Measurements from ENCODE around the gene FAM124A. TPM values are rescaled to one million over a fixed set of nuclear protein-coding genes. Genes with fewer than 3 reads are reported as not detected.

The FAM124A gene
- total RNA-seq, 1 experiment from 2014 or later = 0.20 TPM

- H3K4me3 ChIP-seq = no peak overlapping the region
- no peak for DNase-seq
- H3K9me3 ChIP-seq = no peaks in the 10 kb centered on the region
- H3K36me3 ChIP-seq = no peaks in the 10 kb centered on the region
- peaks cover 65% of the 10 kb centered on the region for H3K27me3 ChIP-seq
Measured at GRCh38 chr13:51208716-51209115, 13.5 kb upstream of the FAM124A start.

DNA sequence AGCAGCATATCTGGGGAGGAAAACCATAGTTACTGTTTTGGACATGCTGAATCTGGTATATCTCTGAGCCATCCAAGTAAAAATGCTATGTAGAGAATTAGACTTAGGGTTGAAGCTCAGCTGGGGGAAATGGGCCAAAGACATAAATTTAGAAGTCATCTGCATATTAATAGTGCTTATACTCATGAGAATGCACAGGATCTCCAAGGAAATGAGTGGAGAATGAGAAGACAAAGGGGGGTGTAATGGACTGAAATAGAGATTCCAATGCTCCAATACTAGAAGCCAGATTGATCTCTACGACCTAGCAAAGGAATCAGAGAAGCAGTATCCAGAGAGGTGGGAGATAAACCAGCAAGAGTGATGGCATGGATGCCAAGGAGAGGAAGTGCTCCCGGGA, 10.3 kb upstream of the FAM124A start:
- H3K36me3 ChIP-seq = no peaks in the 10 kb centered on the region
- peaks cover 51% of the 10 kb centered on the region for H3K27me3 ChIP-seq
- no peak for DNase-seq
- no peak overlapping the region for H3K4me3 ChIP-seq
- no peaks in the 10 kb centered on the region for H3K9me3 ChIP-seq

- DNase-seq = no peak
- H3K9me3 ChIP-seq = no peaks in the 10 kb centered on the region
- H3K4me3 ChIP-seq = no peak overlapping the region
- H3K36me3 ChIP-seq = no peaks in the 10 kb centered on the region
- H3K27me3 ChIP-seq = peaks cover 51% of the 10 kb centered on the region
Measured at GRCh38 chr13:51212758-51213157, 9.4 kb upstream of the FAM124A start.

GRCh38 chr13:51213173-51213728, 8.9 kb upstream of the FAM124A start:
- H3K9me3 ChIP-seq = no peaks in the 10 kb centered on the region
- no peaks in the 10 kb centered on the region for H3K36me3 ChIP-seq
- H3K27me3 ChIP-seq = peaks cover 46% of the 10 kb centered on the region
- H3K4me3 ChIP-seq = no peak overlapping the region
- DNase-seq = no peak

DNA sequence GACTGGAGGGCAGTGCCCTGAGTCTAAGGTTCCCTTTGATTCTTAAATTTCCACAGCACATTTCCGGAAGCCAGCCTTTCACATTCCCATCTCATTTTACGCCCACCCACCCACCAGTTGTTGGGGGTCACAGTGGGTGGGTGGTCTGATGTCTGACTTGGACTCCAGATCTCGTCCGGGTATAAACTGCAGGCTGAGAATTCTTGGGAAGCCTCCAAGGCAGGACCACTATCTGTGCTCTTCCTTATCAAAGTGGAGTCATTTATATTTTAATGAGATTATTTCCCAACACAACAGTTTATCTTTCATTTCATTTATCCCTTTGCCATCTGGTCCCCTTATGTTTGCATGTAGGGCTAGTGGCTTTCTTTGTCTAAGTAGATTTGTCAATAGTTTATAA, 3.6 kb upstream of the FAM124A start:
- no peak for DNase-seq
- Histone ChIP-seq H3K36me3 (no peaks in the 10 kb centered on the region), H3K4me3 (no peak overlapping the region), H3K27me3 (peaks cover 5% of the 10 kb centered on the region; the same call in 1 of the 2 replicates), H3K9me3 (no peaks in the 10 kb centered on the region)

GRCh38 chr13:51220706-51221105, 1.5 kb upstream of the FAM124A start:
- Histone ChIP-seq H3K27me3 (peaks cover 5% of the 10 kb centered on the region), H3K4me3 (no peak overlapping the region), H3K9me3 (no peaks in the 10 kb centered on the region), H3K36me3 (no peaks in the 10 kb centered on the region)
- DNase-seq = no peak

GRCh38 chr13:51221108-51221507, 1.1 kb upstream of the FAM124A start:
- Histone ChIP-seq H3K36me3 (no peaks in the 10 kb centered on the region), H3K9me3 (no peaks in the 10 kb centered on the region), H3K27me3 (peaks cover 5% of the 10 kb centered on the region), H3K4me3 (no peak overlapping the region)
- DNase-seq = no peak

GRCh38 chr13:51221674-51222036, 543 bp upstream of the FAM124A start:
- no peak for DNase-seq
- Histone ChIP-seq H3K9me3 (no peaks in the 10 kb centered on the region), H3K4me3 (peak overlapping the region; percentile 58), H3K36me3 (no peaks in the 10 kb centered on the region), H3K27me3 (peaks cover 5% of the 10 kb centered on the region)

GRCh38 chr13:51222686-51223559, 725 bp downstream of the FAM124A start:
- Histone ChIP-seq H3K36me3 (no peaks in the 10 kb centered on the region), H3K27me3 (peaks cover 8% of the 10 kb centered on the region), H3K4me3 (peak overlapping the region; percentile 44), H3K9me3 (no peaks in the 10 kb centered on the region)
- DNase-seq = no peak

GRCh38 chr13:51223560-51224270, 1.5 kb downstream of the FAM124A start:
- DNase-seq = no peak
- peaks cover 8% of the 10 kb centered on the region for H3K27me3 ChIP-seq
- H3K36me3 ChIP-seq = no peaks in the 10 kb centered on the region
- no peaks in the 10 kb centered on the region for H3K9me3 ChIP-seq
- H3K4me3 ChIP-seq = no peak overlapping the region

DNA sequence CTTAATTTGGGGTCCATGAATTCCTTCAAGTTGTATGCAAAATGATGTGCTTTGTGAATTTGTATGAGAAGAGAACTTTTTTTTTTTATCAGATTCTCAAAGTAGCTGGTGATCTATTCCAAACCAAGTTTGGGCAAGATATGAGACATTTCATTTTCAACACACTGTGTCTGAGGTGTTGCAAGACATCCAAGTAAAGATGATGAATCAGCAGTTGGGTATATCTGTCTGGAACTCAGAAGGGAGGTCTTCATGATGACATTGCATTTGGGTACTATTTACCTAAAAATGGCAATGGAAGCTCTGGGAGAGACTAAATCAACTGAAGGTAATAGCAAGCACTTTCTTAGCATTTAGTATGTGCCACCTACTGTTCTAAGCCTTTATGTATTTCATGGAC, 2.8 kb downstream of the FAM124A start:
- H3K27me3 ChIP-seq = peaks cover 8% of the 10 kb centered on the region
- no peak overlapping the region for H3K4me3 ChIP-seq
- H3K9me3 ChIP-seq = no peaks in the 10 kb centered on the region
- no peak for DNase-seq
- H3K36me3 ChIP-seq = no peaks in the 10 kb centered on the region

GRCh38 chr13:51227404-51227803, 5.2 kb downstream of the FAM124A start:
- Histone ChIP-seq H3K36me3 (no peaks in the 10 kb centered on the region), H3K9me3 (no peaks in the 10 kb centered on the region), H3K4me3 (no peak overlapping the region), H3K27me3 (peaks cover 12% of the 10 kb centered on the region)
- no peak for DNase-seq

GRCh38 chr13:51229101-51229719, 7.0 kb downstream of the FAM124A start:
- peaks cover 12% of the 10 kb centered on the region for H3K27me3 ChIP-seq
- no peak for DNase-seq
- H3K36me3 ChIP-seq = no peaks in the 10 kb centered on the region
- H3K9me3 ChIP-seq = no peaks in the 10 kb centered on the region
- H3K4me3 ChIP-seq = no peak overlapping the region

DNA sequence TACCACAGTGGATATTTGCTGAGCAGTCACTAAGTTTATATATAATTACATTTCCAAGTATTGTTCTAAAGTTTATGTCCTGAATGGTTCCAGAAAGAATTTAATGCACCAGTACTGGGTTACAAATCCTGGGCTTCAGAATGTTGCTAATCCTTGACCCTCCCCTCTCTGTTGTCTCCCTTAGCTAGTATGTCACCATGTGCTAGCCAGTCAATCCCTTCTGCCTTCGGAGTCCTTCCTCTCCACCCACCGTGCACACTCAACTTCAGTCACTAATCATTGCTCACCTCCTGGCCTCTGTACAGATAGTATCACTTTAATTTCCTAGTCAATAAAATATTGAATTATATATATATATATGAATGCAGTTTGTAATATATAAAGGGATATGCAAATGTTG, 7.5 kb downstream of the FAM124A start:
- Histone ChIP-seq H3K4me3 (no peak overlapping the region), H3K9me3 (no peaks in the 10 kb centered on the region), H3K36me3 (no peaks in the 10 kb centered on the region), H3K27me3 (peaks cover 12% of the 10 kb centered on the region; the same call in 1 of the 2 replicates)
- DNase-seq = no peak

DNA sequence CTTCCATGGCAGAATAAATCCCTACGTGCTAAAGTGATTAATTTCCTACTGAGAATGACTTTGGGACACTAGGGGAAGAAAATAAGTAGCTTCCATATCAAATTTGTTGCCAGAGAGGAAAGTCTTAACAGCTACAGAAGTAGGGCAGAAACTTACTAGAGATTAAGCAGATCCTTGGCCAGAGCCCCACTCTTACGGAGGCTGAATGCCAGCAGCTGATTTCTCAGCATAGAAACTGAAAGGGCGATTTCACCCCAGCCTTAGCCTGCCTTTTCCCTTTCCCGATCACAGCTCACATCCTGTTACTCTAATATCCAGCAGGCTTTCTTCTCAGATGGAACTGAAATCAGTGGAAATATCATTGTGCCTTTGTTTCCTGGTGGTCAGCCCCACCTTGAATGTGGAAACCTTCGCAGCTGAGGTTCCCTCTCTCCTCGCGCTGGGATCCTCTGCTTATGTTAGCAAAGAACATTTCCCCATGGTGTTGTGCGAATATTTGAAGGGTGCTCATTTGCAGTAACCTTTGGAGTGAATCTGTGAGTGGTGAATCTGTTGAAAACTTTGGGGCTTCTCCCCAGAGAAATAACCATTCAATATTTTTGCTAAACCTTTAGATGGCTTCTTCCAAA, 8.4 kb downstream of the FAM124A start:
- peak; percentile 52 for DNase-seq
- Histone ChIP-seq H3K36me3 (no peaks in the 10 kb centered on the region), H3K4me3 (0 out of 2 replicates have a peak overlapping the region, but pooled peaks have one; percentile 7), H3K9me3 (no peaks in the 10 kb centered on the region), H3K27me3 (peaks cover 10% of the 10 kb centered on the region; the same call in 1 of the 2 replicates)

GRCh38 chr13:51231456-51231855, 9.3 kb downstream of the FAM124A start:
- no peak for DNase-seq
- no peak overlapping the region for H3K4me3 ChIP-seq
- H3K9me3 ChIP-seq = no peaks in the 10 kb centered on the region
- no peaks in the 10 kb centered on the region for H3K36me3 ChIP-seq
- H3K27me3 ChIP-seq = peaks cover 10% of the 10 kb centered on the region; the same call in 1 of the 2 replicates

Data from MG63 (cell line).